A549 (cell line): ENCODE measurements around the gene ANKRD16.

ENCODE experiments used
- CBX8 ChIP-seq: fragments of 200-600 bp; sonication (generic); IDR thresholded peaks from 2 replicates; pipeline ENCODE4 v1.6.1; 2016
- EHF ChIP-seq: fragments of 250-450 bp; sonication (Bioruptor Pico); IDR thresholded peaks from 2 replicates; pipeline ENCODE4 v1.5.0; 2020; ENCODE audit warnings: mild to moderate bottlenecking
- EP300 ChIP-seq, 2 experiments: fragments of >200 bp; sonication (Bioruptor Twin); formaldehyde crosslinking; IDR thresholded peaks; 2 replicates in 1 of 2; 3 replicates in 1 of 2; pipeline ENCODE4 v1.6.1; 2016 to 2017
- HOXB5 ChIP-seq: fragments of 250-450 bp; sonication (Bioruptor Pico); IDR thresholded peaks from 2 replicates; pipeline ENCODE4 v1.5.0; 2020; ENCODE audit warnings: mild to moderate bottlenecking, moderate library complexity
- JUN ChIP-seq, 2 experiments: fragments of >200 bp; sonication (Bioruptor Twin); formaldehyde crosslinking; IDR thresholded peaks; 2 replicates in 1 of 2; 3 replicates in 1 of 2; pipeline ENCODE4 v1.6.1; 2016 to 2017
- KDM1A ChIP-seq: fragments of 200-600 bp; sonication (generic); IDR thresholded peaks from 2 replicates; pipeline ENCODE4 v1.6.1; 2016; ENCODE audit warnings: low read depth, mild to moderate bottlenecking
- MAZ ChIP-seq: fragments of 150-350 bp; IDR thresholded peaks from 2 replicates; pipeline ENCODE4 v1.6.1; 2014; ENCODE audit warnings: antibody characterized with exemption, low read depth, low read length, borderline replicate concordance
- MYC ChIP-seq: IDR thresholded peaks from 2 replicates; pipeline ENCODE4 v1.6.1; 2012; ENCODE audit warnings: mild to moderate bottlenecking, inconsistent platforms, low read length, improper control_type of control experiment, borderline replicate concordance
- NPAS2 ChIP-seq: fragments of 250-450 bp; sonication (Bioruptor Pico); IDR thresholded peaks from 2 replicates; pipeline ENCODE4 v1.8.0; 2022; ENCODE audit warnings: mild to moderate bottlenecking, moderate library complexity, borderline replicate concordance
- POLR2A ChIP-seq: IDR thresholded peaks from 2 replicates; pipeline ENCODE4 v1.6.1; 2012; ENCODE audit warnings: mild to moderate bottlenecking, low read length
- SMC3 ChIP-seq: fragments of >200 bp; sonication (Bioruptor Twin); formaldehyde crosslinking; IDR thresholded peaks from 3 replicates; pipeline ENCODE4 v1.6.1; 2018; ENCODE audit warnings: inconsistent platforms
- TF ChIP-seq, protein P1 (sequence below): fragments of >200 bp; sonication (Bioruptor Twin); formaldehyde crosslinking; IDR thresholded peaks from 3 replicates; pipeline ENCODE4 v1.5.1; 2016
- TF ChIP-seq, protein P2 (sequence below): fragments of 200-600 bp; sonication (generic); IDR thresholded peaks from 2 replicates; pipeline ENCODE4 v1.6.1; 2016; ENCODE audit warnings: antibody characterized with exemption, mild to moderate bottlenecking, moderate library complexity

DNA sequence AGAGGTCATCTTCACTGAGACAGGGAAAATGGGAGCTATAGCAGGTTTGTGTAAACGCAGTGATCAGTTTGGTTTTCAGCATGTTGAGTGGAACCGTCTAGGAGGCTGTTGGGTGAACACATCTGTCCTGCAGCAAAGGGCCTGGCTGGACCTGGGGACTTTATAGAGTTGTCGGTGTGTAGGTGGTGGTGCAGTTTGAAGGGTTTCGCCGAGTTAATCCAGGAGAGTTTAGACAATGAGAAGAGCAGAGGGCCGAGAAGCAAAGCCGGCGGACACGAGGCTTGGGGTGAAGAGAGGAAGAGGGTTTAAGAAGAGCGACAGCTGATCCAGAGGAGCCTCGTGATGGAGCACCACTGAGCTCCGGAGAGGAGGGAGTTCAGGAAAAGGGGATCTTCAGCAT, 48.6 kb upstream of the ANKRD16 start:
- no peak for TF ChIP-seq HOXB5 (CRISPR knock-in tag)
- no peak for TF ChIP-seq KDM1A
- TF ChIP-seq CBX8: no peak
- TF ChIP-seq EP300 (IDR thresholded peaks at IDR 0.05): no peak
- TF ChIP-seq, protein P1, sequence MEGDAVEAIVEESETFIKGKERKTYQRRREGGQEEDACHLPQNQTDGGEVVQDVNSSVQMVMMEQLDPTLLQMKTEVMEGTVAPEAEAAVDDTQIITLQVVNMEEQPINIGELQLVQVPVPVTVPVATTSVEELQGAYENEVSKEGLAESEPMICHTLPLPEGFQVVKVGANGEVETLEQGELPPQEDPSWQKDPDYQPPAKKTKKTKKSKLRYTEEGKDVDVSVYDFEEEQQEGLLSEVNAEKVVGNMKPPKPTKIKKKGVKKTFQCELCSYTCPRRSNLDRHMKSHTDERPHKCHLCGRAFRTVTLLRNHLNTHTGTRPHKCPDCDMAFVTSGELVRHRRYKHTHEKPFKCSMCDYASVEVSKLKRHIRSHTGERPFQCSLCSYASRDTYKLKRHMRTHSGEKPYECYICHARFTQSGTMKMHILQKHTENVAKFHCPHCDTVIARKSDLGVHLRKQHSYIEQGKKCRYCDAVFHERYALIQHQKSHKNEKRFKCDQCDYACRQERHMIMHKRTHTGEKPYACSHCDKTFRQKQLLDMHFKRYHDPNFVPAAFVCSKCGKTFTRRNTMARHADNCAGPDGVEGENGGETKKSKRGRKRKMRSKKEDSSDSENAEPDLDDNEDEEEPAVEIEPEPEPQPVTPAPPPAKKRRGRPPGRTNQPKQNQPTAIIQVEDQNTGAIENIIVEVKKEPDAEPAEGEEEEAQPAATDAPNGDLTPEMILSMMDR: no peak
- no peak for TF ChIP-seq POLR2A
- TF ChIP-seq JUN (IDR thresholded peaks at IDR 0.05): no peak
- TF ChIP-seq MYC: no peak
- no peak for TF ChIP-seq NPAS2 (CRISPR knock-in tag)
- no peak for TF ChIP-seq SMC3
- no peak for TF ChIP-seq EHF
- TF ChIP-seq, protein P2, sequence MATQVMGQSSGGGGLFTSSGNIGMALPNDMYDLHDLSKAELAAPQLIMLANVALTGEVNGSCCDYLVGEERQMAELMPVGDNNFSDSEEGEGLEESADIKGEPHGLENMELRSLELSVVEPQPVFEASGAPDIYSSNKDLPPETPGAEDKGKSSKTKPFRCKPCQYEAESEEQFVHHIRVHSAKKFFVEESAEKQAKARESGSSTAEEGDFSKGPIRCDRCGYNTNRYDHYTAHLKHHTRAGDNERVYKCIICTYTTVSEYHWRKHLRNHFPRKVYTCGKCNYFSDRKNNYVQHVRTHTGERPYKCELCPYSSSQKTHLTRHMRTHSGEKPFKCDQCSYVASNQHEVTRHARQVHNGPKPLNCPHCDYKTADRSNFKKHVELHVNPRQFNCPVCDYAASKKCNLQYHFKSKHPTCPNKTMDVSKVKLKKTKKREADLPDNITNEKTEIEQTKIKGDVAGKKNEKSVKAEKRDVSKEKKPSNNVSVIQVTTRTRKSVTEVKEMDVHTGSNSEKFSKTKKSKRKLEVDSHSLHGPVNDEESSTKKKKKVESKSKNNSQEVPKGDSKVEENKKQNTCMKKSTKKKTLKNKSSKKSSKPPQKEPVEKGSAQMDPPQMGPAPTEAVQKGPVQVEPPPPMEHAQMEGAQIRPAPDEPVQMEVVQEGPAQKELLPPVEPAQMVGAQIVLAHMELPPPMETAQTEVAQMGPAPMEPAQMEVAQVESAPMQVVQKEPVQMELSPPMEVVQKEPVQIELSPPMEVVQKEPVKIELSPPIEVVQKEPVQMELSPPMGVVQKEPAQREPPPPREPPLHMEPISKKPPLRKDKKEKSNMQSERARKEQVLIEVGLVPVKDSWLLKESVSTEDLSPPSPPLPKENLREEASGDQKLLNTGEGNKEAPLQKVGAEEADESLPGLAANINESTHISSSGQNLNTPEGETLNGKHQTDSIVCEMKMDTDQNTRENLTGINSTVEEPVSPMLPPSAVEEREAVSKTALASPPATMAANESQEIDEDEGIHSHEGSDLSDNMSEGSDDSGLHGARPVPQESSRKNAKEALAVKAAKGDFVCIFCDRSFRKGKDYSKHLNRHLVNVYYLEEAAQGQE: no peak
- no peak for TF ChIP-seq MAZ
